Measurements from ENCODE around the gene POLR3GL.
"Not testable (repeated sequence)": the region's sequence is repeated elsewhere in the genome, so short reads cannot be mapped to it uniquely, and the experiment has no call there.

The POLR3GL gene

DNA sequence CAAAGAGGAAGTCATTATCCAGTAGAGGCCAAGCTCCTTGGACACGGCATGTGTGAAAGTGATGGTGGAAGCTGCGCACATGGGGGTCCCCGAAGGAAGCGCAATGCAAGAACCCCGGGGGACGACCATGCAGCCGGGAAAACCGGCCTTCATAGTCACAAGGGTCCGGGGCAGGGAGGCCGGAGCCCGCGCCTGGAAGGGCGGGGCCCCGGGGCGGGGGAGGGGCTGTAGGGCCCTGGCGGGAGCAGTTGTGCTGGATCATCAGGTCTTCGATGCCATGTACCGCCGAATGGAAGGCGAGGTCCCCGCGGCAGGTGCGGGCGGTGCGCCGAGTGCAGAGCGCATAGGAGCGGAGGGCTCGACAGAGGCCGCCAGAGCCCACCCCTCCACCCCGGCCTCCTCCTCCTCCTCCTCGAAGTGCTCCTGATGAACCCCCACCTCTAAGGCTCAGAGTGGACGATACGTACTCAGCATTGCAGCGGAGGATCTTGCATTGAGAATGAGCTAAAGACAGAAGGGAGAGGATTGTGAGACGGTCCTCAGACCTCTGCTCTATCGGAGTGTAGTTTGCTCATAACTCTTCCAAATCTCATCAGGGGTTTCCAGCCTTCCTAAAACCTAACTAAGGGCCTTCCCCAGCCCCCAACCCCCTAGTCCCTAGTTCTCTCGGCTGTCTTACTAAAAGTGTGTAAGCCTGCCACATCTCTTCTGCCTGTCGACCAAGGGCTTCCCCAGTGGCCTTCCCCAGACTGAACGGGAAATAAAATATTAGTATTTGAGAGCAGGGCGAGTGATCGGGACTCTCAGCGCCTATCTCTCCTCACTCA lies 55.0 kb downstream of the POLR3GL start:
- H3K4me3 ChIP-seq (ENCODE audit: low read depth, low read length) = no peak overlapping the region
- TF ChIP-seq, protein P1, sequence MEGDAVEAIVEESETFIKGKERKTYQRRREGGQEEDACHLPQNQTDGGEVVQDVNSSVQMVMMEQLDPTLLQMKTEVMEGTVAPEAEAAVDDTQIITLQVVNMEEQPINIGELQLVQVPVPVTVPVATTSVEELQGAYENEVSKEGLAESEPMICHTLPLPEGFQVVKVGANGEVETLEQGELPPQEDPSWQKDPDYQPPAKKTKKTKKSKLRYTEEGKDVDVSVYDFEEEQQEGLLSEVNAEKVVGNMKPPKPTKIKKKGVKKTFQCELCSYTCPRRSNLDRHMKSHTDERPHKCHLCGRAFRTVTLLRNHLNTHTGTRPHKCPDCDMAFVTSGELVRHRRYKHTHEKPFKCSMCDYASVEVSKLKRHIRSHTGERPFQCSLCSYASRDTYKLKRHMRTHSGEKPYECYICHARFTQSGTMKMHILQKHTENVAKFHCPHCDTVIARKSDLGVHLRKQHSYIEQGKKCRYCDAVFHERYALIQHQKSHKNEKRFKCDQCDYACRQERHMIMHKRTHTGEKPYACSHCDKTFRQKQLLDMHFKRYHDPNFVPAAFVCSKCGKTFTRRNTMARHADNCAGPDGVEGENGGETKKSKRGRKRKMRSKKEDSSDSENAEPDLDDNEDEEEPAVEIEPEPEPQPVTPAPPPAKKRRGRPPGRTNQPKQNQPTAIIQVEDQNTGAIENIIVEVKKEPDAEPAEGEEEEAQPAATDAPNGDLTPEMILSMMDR (IDR thresholded peaks at IDR 0.05; ENCODE audit: insufficient read depth, low read length, missing control alignments) = no peak
- POLR2A ChIA-PET = no interaction called here
- CTCF ChIA-PET = interaction anchor here (1.7 to 21.4 kb wide), 5 partner anchors 11 to 172 kb away, joined by 4 to 787 read pairs (median 153); partner anchors contain the start of genes NUDT17 and TXNIP
- no peak for DNase-seq (ENCODE audit: low read depth, low spot score)

DNA sequence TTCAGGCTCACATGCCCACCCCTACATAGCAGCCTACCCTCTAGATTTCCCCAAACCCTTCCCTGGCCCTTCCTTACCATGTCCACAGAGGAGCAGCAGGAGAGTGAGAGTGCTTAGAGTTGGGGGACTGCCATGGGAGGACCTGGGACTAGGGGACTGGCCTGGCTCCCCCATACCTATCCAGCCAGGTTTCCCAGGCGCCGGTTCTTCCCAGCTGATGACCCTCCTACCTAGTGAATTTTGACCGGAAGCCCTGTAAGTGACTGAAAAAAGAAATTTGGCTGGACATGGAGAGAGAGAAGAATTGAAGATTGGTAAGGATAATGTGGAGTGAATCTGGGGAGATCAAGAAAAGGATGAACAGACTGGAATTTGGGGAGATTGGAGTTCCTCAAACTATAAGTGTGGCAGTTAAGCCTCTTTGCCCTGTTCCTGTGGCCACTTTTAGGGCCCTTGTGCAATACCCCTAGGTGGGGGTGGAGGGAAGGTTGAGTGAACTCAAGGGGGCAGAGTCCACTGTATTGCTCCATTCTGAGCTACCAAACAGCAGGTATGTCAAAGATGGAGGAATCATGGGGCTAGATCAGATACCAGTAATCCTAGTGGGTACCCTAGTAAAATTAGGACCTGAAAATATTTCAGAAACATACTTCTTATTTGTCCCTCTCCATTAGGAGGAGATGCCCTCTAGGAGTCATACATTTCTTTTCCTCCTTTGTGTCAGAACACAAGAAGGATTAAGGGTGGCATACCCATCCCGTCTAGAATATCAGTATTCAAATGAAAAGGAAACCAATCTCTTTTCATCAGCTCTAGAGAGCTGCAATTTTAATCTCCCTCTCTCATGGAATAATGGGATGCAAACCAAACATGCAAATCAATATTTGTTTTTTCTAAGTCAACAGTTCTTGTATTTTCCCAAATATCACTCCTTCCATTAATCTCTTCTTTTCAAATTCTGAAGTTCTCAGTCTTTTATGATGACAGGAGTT lies 55.9 kb downstream of the POLR3GL start:
- ChIA-PET CTCF (interaction anchor here (1.1 to 21.4 kb wide), 4 partner anchors 12 to 128 kb away, joined by 6 to 787 read pairs (median 99); partner anchors contain the start of gene TXNIP), POLR2A (no interaction called here)
- H3K4me3 ChIP-seq (ENCODE audit: low read depth, low read length) = no peak overlapping the region
- TF ChIP-seq, protein P1 (IDR thresholded peaks at IDR 0.05; ENCODE audit: insufficient read depth, low read length, missing control alignments) = no peak
- no peak for DNase-seq (ENCODE audit: low read depth, low spot score)

DNA sequence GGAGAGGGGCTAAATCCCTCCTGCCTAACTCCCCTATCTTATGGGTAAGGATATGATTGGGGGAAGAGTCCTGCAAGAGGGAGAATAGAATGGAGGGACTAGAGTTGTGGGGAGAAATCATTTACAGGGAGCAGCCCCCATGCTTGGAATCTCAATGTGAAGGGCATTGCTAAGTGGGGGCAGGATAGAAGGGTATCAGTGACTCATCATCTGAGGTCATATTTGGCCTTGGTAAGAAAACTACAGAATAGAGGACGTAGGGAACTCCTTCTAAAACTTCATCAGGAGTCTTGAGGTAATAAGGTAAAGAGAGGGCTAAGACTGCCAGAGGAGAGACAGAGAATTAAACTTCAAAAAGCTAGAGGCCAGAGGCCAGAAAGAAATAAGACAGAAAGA lies 56.6 kb downstream of the POLR3GL start:
- POLR2A ChIA-PET = no interaction called here

DNA sequence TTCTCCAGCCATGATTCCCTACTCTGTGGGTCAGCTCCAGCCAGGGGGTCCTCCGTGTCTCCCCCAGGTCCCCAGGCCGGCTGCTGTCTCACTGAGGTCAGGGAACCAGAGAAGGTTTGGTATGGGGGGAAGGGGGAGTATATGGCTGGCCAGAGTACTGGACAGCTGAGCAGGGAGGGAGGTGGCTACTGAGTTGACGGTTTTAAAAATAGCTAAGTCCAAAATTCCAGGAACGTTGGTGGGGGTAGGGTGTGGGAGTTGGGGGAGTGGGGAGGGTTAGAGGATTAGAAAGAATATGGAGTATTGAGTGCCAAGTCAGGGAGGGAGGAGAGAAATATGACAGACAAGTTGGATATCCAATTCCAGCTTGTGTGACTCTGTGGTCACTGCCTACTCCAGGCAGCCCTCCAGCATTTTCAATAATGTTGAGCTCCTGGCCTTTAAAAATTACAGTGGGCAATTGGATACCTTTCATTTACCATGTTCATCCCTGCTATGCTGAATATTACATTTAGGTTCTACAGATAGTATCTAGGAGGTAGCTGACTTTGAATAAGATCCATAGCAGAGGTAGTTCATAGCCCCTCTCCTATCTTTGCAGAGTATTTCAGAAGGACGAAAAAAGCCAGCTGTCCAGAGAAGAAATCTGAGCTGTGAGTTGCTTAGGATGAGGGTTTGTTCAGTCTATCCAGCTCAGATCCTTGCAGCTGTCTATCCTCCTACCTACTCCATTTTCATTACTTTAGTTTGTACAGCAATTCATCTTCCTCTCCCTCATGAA lies 57.3 kb downstream of the POLR3GL start, which contains the start of gene HJV:
HJV (minus strand) TSS at position 114 of the 781 bp plus-strand sequence. CDS start 1,504 bp downstream, outside the sequence.
- no peak within 1 kb of the TSS for H3K4me3 ChIP-seq (ENCODE audit: low read depth, low read length)
- DNase-seq (ENCODE audit: low read depth, low spot score) = no peak
- CTCF ChIA-PET = interaction anchor here (1.0 to 21.4 kb wide), 5 partner anchors 9 to 130 kb away, joined by 4 to 787 read pairs (median 6); partner anchors contain the start of gene TXNIP
- POLR2A ChIA-PET = no interaction called here
- TF ChIP-seq, protein P1 (IDR thresholded peaks at IDR 0.05; ENCODE audit: insufficient read depth, low read length, missing control alignments) = no peak

More for the DNA sequence above, 56.6 kb downstream of the POLR3GL start:
- no peak overlapping the region for H3K4me3 ChIP-seq (ENCODE audit: low read depth, low read length)
- TF ChIP-seq, protein P1 (IDR thresholded peaks at IDR 0.05; ENCODE audit: insufficient read depth, low read length, missing control alignments) = no peak
- DNase-seq (ENCODE audit: low read depth, low spot score) = no peak
- CTCF ChIA-PET = interaction anchor here (1.1 to 21.4 kb wide), 4 partner anchors 13 to 129 kb away, joined by 6 to 787 read pairs (median 99); partner anchors contain the start of gene TXNIP

DNA sequence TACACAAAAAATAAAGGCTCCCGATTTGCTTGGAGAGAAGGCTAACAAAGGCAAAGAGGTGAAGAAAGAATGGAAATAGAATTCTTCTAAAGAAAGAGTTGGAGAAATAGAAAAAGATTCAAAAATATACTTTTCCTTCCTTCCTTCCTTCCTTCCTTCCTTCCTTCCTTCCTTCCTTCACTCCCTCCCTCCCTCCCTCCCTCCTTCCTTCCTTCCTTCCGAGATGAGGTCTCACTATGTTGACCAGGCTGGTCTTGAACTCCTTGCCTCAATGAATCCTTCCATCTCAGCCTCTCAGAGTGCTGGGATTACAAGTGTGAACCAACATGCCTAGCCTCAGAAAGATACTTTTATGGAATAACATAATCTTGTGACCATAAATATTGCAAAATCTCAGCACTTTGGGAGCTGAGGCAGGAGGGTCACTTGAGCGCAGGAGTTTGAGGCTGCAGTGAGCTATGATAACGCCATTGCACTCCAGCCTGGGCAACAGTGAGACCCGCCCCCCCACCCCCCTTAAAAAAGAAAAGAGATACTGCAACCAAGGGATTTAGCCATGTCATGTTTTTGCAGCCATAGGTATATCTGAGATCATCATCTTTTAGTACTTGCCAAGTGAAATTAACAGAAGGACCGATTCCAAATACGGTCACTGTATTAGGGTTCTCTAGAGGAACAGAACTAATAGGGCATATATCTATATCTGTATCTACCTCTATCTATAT lies 58.1 kb downstream of the POLR3GL start:
- no peak for DNase-seq (ENCODE audit: low read depth, low spot score)
- ChIA-PET CTCF (interaction anchor here (1.0 to 21.4 kb wide), 5 partner anchors 10 to 45 kb away, joined by 4 to 787 read pairs (median 5); partner anchors contain the start of gene TXNIP), POLR2A (no interaction called here)
- TF ChIP-seq, protein P1 (IDR thresholded peaks at IDR 0.05; ENCODE audit: insufficient read depth, low read length, missing control alignments) = no peak
- no peak overlapping the region for H3K4me3 ChIP-seq (ENCODE audit: low read depth, low read length)

DNA sequence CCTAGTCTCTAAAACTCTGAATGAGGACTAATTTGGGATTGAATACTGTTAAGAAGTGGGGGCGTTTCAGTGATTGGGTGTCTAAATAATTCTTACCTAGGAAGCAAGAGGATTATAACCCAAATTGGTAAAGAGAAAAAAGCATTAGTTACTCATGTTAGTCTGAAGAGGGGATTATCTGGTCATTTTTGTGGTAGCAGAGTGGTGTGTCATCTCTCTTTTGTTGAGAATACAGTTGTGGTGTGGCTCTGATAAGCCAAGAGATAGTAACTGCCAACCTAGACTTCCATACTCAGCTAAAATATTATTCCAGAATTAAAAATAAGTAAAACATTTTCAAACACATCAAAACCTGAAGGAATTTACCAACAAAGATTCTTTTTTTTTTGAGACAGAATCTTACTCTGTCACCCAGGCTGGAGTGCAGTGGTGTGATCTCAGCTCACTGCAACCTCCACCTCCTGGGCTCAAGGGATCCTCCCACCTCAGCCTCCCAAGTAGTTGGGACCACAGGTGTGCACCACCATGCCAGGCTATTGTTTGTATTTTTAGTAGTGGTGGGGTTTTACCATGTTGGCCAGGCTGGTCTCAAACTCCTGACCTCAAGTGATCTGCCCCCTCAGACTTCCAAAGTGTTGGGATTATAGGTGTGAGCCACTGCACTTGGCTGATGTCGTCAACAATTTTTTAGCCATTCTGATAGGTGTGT lies 61.5 kb downstream of the POLR3GL start:
- H3K4me3 ChIP-seq (ENCODE audit: low read depth, low read length); DNase-seq (ENCODE audit: low read depth, low spot score); POLR2A ChIA-PET: not testable (repeated sequence)
- CTCF ChIA-PET = interaction anchor here (0.8 to 12.2 kb wide), 7 partner anchors 9 to 115 kb away, joined by 3 to 153 read pairs (median 5); no protein-coding TSS in a partner anchor

DNA sequence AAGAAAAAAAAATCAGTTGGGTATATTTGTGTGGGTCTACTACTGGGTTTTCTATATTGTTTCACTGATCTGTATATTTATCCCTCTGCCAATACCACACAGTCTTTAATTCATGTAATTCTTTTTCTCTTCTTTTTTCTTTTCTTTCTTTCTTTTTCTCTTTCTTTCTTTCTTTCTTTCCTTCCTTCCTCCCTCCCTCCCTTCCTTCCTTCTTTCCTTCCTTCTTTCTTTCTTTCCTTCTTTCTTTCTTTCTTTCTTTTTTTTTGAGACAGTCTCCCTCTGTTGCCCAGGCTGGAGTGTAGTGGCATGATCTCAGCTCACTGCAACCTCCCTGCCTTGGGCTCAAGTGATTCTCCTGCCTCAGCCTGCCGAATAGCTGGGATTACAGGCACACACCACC lies 62.2 kb downstream of the POLR3GL start:
- DNase-seq (ENCODE audit: low read depth, low spot score); H3K4me3 ChIP-seq (ENCODE audit: low read depth, low read length); POLR2A ChIA-PET: not testable (repeated sequence)
- CTCF ChIA-PET = interaction anchor here (0.8 to 12.2 kb wide), 6 partner anchors 9 to 115 kb away, joined by 3 to 153 read pairs (median 3); no protein-coding TSS in a partner anchor
